DOHH2 (cell line): ENCODE measurements around the gene ZBTB9.

Experiments
- EZH2phosphoT487 ChIP-seq: fragments of 200-600 bp; sonication (generic); IDR thresholded peaks from 2 replicates; pipeline ENCODE4 v1.6.1; 2017; ENCODE audit warnings: borderline replicate concordance, mild to moderate bottlenecking, antibody characterized with exemption, low read length, moderate library complexity, mixed read lengths
- TF ChIP-seq, protein P1 (sequence below): fragments of 200-600 bp; sonication (generic); IDR thresholded peaks from one replicate; pipeline ENCODE4 v1.5.1; 2014; ENCODE audit warnings: antibody characterized with exemption, mild to moderate bottlenecking, low read depth, low read length; ENCODE audit not compliant: poor library complexity, severe bottlenecking

DNA sequence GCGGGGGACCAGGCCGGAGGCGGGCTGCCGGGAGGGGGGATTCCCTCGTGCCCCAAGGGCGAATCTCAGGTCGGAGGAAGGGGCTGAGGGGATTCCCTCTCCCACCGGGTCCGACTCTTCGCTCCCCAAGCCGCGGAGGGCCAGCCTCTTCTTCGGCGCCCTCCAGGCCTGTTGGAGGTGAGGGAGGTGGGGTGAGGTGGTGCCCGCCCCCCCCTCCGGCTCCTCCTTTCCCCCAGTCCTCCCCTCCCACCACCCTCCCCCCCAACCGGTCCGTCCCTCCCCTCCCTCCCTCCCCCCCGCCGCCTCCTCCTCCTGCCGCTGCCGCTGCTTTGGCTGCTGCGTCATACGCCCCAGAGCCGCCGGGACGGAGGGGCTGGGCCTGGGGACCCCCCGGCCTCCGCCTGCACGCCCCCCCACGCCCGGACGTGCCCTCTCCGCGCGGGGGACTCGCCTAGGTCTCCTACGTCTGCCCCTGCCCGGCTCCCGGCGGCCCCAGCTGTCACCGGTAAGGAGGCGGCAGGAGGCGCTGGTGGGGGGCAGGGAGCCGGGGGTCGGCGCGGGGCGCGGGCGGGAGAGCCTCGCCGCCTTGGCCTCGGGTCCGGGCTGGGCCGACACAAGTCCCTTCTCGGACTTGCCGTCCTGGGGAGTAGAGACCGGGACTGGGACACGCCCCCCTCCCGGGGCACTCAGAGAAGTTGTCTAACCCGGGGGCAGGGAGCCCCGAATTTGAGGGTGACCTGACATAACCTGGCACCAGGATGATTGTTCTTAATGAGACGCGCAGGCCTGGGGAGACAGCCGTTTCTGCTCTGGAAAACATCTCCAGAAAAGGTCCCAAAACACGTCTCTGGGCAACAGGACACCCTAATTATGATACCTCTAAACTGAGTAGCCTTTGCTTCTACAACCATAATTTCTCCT lies 43.4 kb upstream of the ZBTB9 start, which contains the start of gene PHF1:
- TF ChIP-seq, protein P1, sequence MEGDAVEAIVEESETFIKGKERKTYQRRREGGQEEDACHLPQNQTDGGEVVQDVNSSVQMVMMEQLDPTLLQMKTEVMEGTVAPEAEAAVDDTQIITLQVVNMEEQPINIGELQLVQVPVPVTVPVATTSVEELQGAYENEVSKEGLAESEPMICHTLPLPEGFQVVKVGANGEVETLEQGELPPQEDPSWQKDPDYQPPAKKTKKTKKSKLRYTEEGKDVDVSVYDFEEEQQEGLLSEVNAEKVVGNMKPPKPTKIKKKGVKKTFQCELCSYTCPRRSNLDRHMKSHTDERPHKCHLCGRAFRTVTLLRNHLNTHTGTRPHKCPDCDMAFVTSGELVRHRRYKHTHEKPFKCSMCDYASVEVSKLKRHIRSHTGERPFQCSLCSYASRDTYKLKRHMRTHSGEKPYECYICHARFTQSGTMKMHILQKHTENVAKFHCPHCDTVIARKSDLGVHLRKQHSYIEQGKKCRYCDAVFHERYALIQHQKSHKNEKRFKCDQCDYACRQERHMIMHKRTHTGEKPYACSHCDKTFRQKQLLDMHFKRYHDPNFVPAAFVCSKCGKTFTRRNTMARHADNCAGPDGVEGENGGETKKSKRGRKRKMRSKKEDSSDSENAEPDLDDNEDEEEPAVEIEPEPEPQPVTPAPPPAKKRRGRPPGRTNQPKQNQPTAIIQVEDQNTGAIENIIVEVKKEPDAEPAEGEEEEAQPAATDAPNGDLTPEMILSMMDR, result no peak
- TF ChIP-seq EZH2phosphoT487, result no peak
